SU-DHL-6 (cell line): ENCODE data around the gene DMD.

Experiments
- H2AFZ ChIP-seq: fragments of 200-600 bp; sonication (generic); 2 replicates; pipeline ENCODE4 v1.6.1; 2014; ENCODE audit warnings: low read depth, mild to moderate bottlenecking, moderate library complexity, mixed read lengths, antibody characterized with exemption, low read length; ENCODE audit not compliant: severe bottlenecking
- H3F3A ChIP-seq: fragments of 200-600 bp; shearing (Covaris generic); 2 replicates; pipeline ENCODE4 v1.6.0; 2016; ENCODE audit warnings: antibody characterized with exemption, mild to moderate bottlenecking; ENCODE audit not compliant: insufficient read depth
- H3K27ac ChIP-seq: fragments of 200-600 bp; sonication (generic); 2 replicates; pipeline ENCODE4 v1.5.1; 2016; ENCODE audit warnings: low read depth, mild to moderate bottlenecking, low read length, moderate library complexity, mixed read lengths
- H3K27me3 ChIP-seq: fragments of 200-600 bp; sonication (generic), shearing (Covaris generic); 2 replicates; pipeline ENCODE4 v1.6.0; 2014; ENCODE audit warnings: mild to moderate bottlenecking, low read length
- H3K36me3 ChIP-seq: fragments of 200-600 bp; sonication (generic); 2 replicates; pipeline ENCODE4 v1.6.1; 2014; ENCODE audit warnings: mild to moderate bottlenecking, low read length, mixed read lengths
- H3K4me2 ChIP-seq: fragments of 300-600, 200-600 bp; shearing (Covaris generic), sonication (generic); 2 replicates; pipeline ENCODE4 v1.6.0; 2014; ENCODE audit warnings: low read length, low read depth, mild to moderate bottlenecking; ENCODE audit not compliant: poor library complexity, severe bottlenecking
- H3K4me3 ChIP-seq: fragments of 200-600 bp; sonication (generic); 2 replicates; pipeline ENCODE4 v1.5.1; 2014; ENCODE audit warnings: antibody characterized with exemption, low read length, mild to moderate bottlenecking, mixed read lengths; ENCODE audit not compliant: insufficient read depth, poor library complexity, severe bottlenecking
- H3K79me2 ChIP-seq: fragments of 200-600 bp; sonication (generic); 2 replicates; pipeline ENCODE4 v1.6.1; 2014; ENCODE audit warnings: mild to moderate bottlenecking, low read length, moderate library complexity; ENCODE audit not compliant: insufficient read depth
- H3K9ac ChIP-seq: fragments of 200-600 bp; sonication (generic); 2 replicates; pipeline ENCODE4 v1.7.0; 2014; ENCODE audit warnings: mild to moderate bottlenecking, low read length
- H3K9me2 ChIP-seq: fragments of 200-600 bp; sonication (generic); replicated peaks from 2 replicates; pipeline ENCODE4 v1.6.1; 2014; ENCODE audit warnings: low read length; ENCODE audit not compliant: insufficient read depth
- H3K9me3 ChIP-seq: fragments of 200-600 bp; sonication (generic); 2 replicates; pipeline ENCODE4 v1.6.1; 2014; ENCODE audit warnings: low read length, mixed read lengths; ENCODE audit not compliant: insufficient read depth
- H4K20me1 ChIP-seq: fragments of 200-600 bp; sonication (generic); 2 replicates; pipeline ENCODE4 v1.6.1; 2014; ENCODE audit warnings: low read depth, mild to moderate bottlenecking, antibody characterized with exemption, low read length, moderate library complexity, mixed read lengths
- CTCF ChIP-seq: fragments of 200-600 bp; sonication (generic); IDR thresholded peaks from one replicate; pipeline ENCODE4 v1.5.1; 2017; ENCODE audit warnings: antibody characterized with exemption, mild to moderate bottlenecking, low read length, moderate library complexity; ENCODE audit not compliant: insufficient read depth, poor library complexity, severe bottlenecking
- EZH2phosphoT487 ChIP-seq: fragments of 200-600 bp; sonication (generic), shearing (Covaris generic); conservative IDR thresholded peaks from 2 replicates; pipeline ENCODE4 v1.6.1; 2018; ENCODE audit warnings: mild to moderate bottlenecking, antibody characterized with exemption, low read length, moderate library complexity, mixed read lengths

Gene DMD

GRCh38 chrX:33106737-33107136, 104.6 kb downstream of the DMD start:
- no peaks in the 10 kb centered on the region for H3K9me2 ChIP-seq
- TF ChIP-seq EZH2phosphoT487: no peak
- TF ChIP-seq CTCF: no peak
- H3K27me3 ChIP-seq: no peaks in the 10 kb centered on the region
- H3K79me2 ChIP-seq: no peaks in the 10 kb centered on the region
- peak overlapping the region; percentile 52 for H3K9ac ChIP-seq
- no peaks in the 10 kb centered on the region for H4K20me1 ChIP-seq
- no peaks in the 10 kb centered on the region for H3K9me3 ChIP-seq
- no peak overlapping the region for H3K4me3 ChIP-seq
- H3K27ac ChIP-seq: peak overlapping the region; percentile 97
- peak overlapping the region; percentile 7 for H2AFZ ChIP-seq
- peak overlapping the region; percentile 75 for H3K4me2 ChIP-seq
- no peaks in the 10 kb centered on the region for H3K36me3 ChIP-seq
- peaks cover 36% of the 10 kb centered on the region for H3F3A ChIP-seq

GRCh38 chrX:33095079-33095478, 116.3 kb downstream of the DMD start:
- Histone ChIP-seq H2AFZ (no peak overlapping the region), H3K27me3 (no peaks in the 10 kb centered on the region), H3K4me3 (no peak overlapping the region), H3F3A (no peaks in the 10 kb centered on the region), H3K9me2 (no peaks in the 10 kb centered on the region), H3K9me3 (no peaks in the 10 kb centered on the region), H3K36me3 (no peaks in the 10 kb centered on the region), H3K27ac (no peak overlapping the region), H4K20me1 (no peaks in the 10 kb centered on the region), H3K4me2 (no peak overlapping the region), H3K79me2 (no peaks in the 10 kb centered on the region), H3K9ac (no peak overlapping the region)
- TF ChIP-seq CTCF (no peak), EZH2phosphoT487 (no peak)

- no peaks in the 10 kb centered on the region for H3F3A ChIP-seq
- no peak overlapping the region for H3K27ac ChIP-seq
- no peak overlapping the region for H2AFZ ChIP-seq
- no peak overlapping the region for H3K9ac ChIP-seq
- H3K9me3 ChIP-seq: no peaks in the 10 kb centered on the region
- H3K36me3 ChIP-seq: no peaks in the 10 kb centered on the region
- no peaks in the 10 kb centered on the region for H3K9me2 ChIP-seq
- H3K4me3 ChIP-seq: no peak overlapping the region
- H3K27me3 ChIP-seq: no peaks in the 10 kb centered on the region
- TF ChIP-seq CTCF (no peak), EZH2phosphoT487 (no peak)
- H4K20me1 ChIP-seq: no peaks in the 10 kb centered on the region
- H3K79me2 ChIP-seq: no peaks in the 10 kb centered on the region
- H3K4me2 ChIP-seq: no peak overlapping the region
These were observed 123.9 kb downstream of the DMD start for GRCh38 chrX:33087411-33087810.

- Histone ChIP-seq H3K9me2 (no peaks in the 10 kb centered on the region), H3K9me3 (no peaks in the 10 kb centered on the region), H3K9ac (no peak overlapping the region), H3K36me3 (no peaks in the 10 kb centered on the region), H3K27me3 (no peaks in the 10 kb centered on the region), H2AFZ (no peak overlapping the region), H3K4me3 (no peak overlapping the region), H3F3A (no peaks in the 10 kb centered on the region), H3K79me2 (no peaks in the 10 kb centered on the region), H4K20me1 (no peaks in the 10 kb centered on the region), H3K27ac (no peak overlapping the region), H3K4me2 (no peak overlapping the region)
- no peak for TF ChIP-seq EZH2phosphoT487
- no peak for TF ChIP-seq CTCF
These were observed 124.5 kb downstream of the DMD start for GRCh38 chrX:33086886-33087285.
